Thyroid gland (tissue), 4 donors: ENCODE measurements around the gene CYP11A1.

ENCODE experiments used
- POLR2A ChIP-seq, 2 donors: fragments of 450-650 bp; IDR thresholded peaks; one replicate each; pipeline ENCODE4 v1.6.1; 2017; ENCODE audit warnings: antibody characterized with exemption in 2 of 2, mild to moderate bottlenecking in 2 of 2, moderate library complexity in 1 of 2
- TF ChIP-seq, protein P1 (sequence below), 6 experiments: fragments of 200-600 bp in 3 of 6; fragments of 450-650 bp in 3 of 6; sonication (generic) in 3 of 6; IDR thresholded peaks; one replicate each; pipeline ENCODE4 v1.5.1; 2016 to 2019; ENCODE audit warnings: antibody characterized with exemption in 6 of 6, mild to moderate bottlenecking in 2 of 6, inconsistent platforms in 1 of 6, moderate library complexity in 1 of 6

DNA sequence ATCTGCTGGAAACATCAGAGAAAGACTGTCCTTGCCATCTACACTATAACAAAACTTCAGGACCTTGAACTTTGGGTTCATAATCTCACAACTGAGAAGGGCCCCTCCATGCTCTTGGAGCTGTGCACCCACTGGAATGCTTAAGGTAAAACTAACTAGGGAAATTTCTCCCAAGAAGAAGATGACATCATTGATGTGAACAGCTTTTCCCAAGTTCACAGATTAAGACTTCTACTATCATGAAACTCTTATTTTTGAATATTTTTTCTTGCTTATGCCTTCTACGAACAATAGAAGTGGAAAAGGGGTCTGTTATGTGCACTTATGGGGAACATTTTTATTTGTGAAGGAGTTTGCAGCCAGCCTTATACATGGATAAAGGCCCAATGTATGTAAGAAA, 5.0 kb downstream of the CYP11A1 start:
- TF ChIP-seq, protein P1, sequence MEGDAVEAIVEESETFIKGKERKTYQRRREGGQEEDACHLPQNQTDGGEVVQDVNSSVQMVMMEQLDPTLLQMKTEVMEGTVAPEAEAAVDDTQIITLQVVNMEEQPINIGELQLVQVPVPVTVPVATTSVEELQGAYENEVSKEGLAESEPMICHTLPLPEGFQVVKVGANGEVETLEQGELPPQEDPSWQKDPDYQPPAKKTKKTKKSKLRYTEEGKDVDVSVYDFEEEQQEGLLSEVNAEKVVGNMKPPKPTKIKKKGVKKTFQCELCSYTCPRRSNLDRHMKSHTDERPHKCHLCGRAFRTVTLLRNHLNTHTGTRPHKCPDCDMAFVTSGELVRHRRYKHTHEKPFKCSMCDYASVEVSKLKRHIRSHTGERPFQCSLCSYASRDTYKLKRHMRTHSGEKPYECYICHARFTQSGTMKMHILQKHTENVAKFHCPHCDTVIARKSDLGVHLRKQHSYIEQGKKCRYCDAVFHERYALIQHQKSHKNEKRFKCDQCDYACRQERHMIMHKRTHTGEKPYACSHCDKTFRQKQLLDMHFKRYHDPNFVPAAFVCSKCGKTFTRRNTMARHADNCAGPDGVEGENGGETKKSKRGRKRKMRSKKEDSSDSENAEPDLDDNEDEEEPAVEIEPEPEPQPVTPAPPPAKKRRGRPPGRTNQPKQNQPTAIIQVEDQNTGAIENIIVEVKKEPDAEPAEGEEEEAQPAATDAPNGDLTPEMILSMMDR (IDR thresholded peaks at IDR 0.05) = no peak
- no peak for TF ChIP-seq POLR2A (IDR thresholded peaks at IDR 0.05)
